T-cell (primary cell): ENCODE data around the gene NT5C3B. TPM values are rescaled to one million over a fixed set of nuclear protein-coding genes. Genes with fewer than 3 reads are reported as not detected.
A peak's percentile ranks its signal among the peaks of the same experiment; 100 is the strongest.

Source experiments
- ATAC-seq, 4 experiments: fragments of 200-7000 bp in 3 of 4; fragments of 150-1000 bp in 1 of 4; cut with Tn5 transposase; replicated peaks in 1 of 4; 1 replicate in 3 of 4; 2 replicates in 1 of 4; pipeline ENCODE4 v1.10.0; 2021; ENCODE audit warnings: moderate library complexity in 3 of 4, mild to moderate bottlenecking in 2 of 4, moderate number of reproducible peaks in 1 of 4
- CTCF ChIA-PET, 2 donors: fragments of 300-600 bp; sonication (Branson Sonifier 250); formaldehyde crosslinking; loops; one replicate each; lab custom pipeline; 2022; ENCODE audit warnings: antibody characterized with exemption in 2 of 2; lab: Charles Lee
- POLR2A ChIA-PET, 2 donors: fragments of 300-600 bp; sonication (Branson Sonifier 250); formaldehyde crosslinking; loops; one replicate each; lab custom pipeline; 2022; ENCODE audit warnings: antibody characterized with exemption in 2 of 2; lab: Charles Lee
- DNase-seq, 35 experiments: peaks; one replicate each; pipeline versions ENCODE4 v3.0.0 to v3.0.0-alpha.2; 2013 to 2023
- H3K27ac ChIP-seq: one replicate; pipeline ENCODE4 v1.5.1; 2013; ENCODE audit warnings: low read length
- H3K27me3 ChIP-seq, 2 experiments: replicated peaks in 1 of 2; 1 replicate in 1 of 2; 2 replicates in 1 of 2; pipeline versions ENCODE4 v1.6.1 to v1.7.0; 2013; ENCODE audit warnings: low read length in 1 of 2, mixed read lengths in 1 of 2; ENCODE audit not compliant: control insufficient read depth in 2 of 2, insufficient read depth in 2 of 2; ENCODE audit errors: extremely low read depth in 1 of 2
- H3K36me3 ChIP-seq, 2 donors: 1 replicate in 1 of 2; 2 replicates in 1 of 2; pipeline versions ENCODE4 v1.6.1 to v1.7.0; 2013; ENCODE audit warnings: low read length in 1 of 2; ENCODE audit not compliant: control insufficient read depth in 2 of 2, insufficient read depth in 1 of 2; ENCODE audit errors: extremely low read depth in 1 of 2
- H3K4me1 ChIP-seq, 2 experiments: 1 replicate in 1 of 2; 2 replicates in 1 of 2; pipeline versions ENCODE4 v1.6.1 to v1.7.0; 2013; ENCODE audit warnings: low read length in 2 of 2, mixed read lengths in 1 of 2; ENCODE audit not compliant: insufficient read depth in 2 of 2, control insufficient read depth in 1 of 2; ENCODE audit errors: extremely low read depth in 1 of 2
- H3K4me3 ChIP-seq, 2 donors: 1 replicate in 1 of 2; 2 replicates in 1 of 2; pipeline versions ENCODE4 v1.5.1 to v1.7.0; 2013; ENCODE audit warnings: mild to moderate bottlenecking in 2 of 2, low read length in 1 of 2, moderate library complexity in 1 of 2; ENCODE audit not compliant: control insufficient read depth in 1 of 2; ENCODE audit errors: extremely low read depth in 1 of 2
- H3K9me3 ChIP-seq: 2 replicates; pipeline ENCODE4 v1.7.0; 2013
- H3K27ac Mint-ChIP-seq, 2 donors: one replicate each; pipeline ENCODE4 v1.8.0; 2020 to 2021; ENCODE audit warnings: mild to moderate bottlenecking in 2 of 2, mixed read lengths in 2 of 2
- H3K27me3 Mint-ChIP-seq, 2 donors: one replicate each; pipeline ENCODE4 v1.8.0; 2021 to 2022; ENCODE audit warnings: mixed read lengths in 2 of 2
- H3K36me3 Mint-ChIP-seq: one replicate; pipeline ENCODE4 v1.8.0; 2021; ENCODE audit warnings: mixed read lengths
- H3K4me1 Mint-ChIP-seq, 3 donors: one replicate each; pipeline ENCODE4 v1.8.0; 2020 to 2022; ENCODE audit warnings: mixed read lengths in 3 of 3, mild to moderate bottlenecking in 1 of 3
- H3K4me3 Mint-ChIP-seq, 3 donors: one replicate each; pipeline ENCODE4 v1.8.0; 2020 to 2022; ENCODE audit warnings: mild to moderate bottlenecking in 3 of 3, mixed read lengths in 3 of 3, moderate library complexity in 3 of 3
- H3K9me3 Mint-ChIP-seq, 3 donors: one replicate each; pipeline ENCODE4 v1.8.0; 2020 to 2022; ENCODE audit warnings: mixed read lengths in 3 of 3
- WGBS: methylation state at CpG from one replicate; pipeline ENCODE4 v1.1.5; 2013; ENCODE audit warnings: missing lambda C conversion rate; ENCODE audit not compliant: insufficient coverage; 5-methylcytosine and 5-hydroxymethylcytosine counted together
- total RNA-seq, 35 experiments: library from RNA in 6 of 35; stranded (reverse) in 6 of 35; fragments of 120-200 nt in 1 of 35; gene quantifications; one replicate each; pipeline versions ENCODE4 v1.2.1 to v1.2.4 and lab custom pipeline; 2013 to 2026

The NT5C3B gene
- total RNA-seq, 5 donors from 2014 or later (not counting 1 experiment from before 2014, with no cell fraction given) = 25.4 to 43.0 (median 33.4) TPM

- Mint-ChIP-seq H3K4me1 (peaks cover 26 to 39% (median 26%) of the 10 kb centered on the region in 3 donors), H3K27ac (peak overlapping the region in 1 of 2 donors; percentile 43), H3K27me3 (peaks cover 4 to 38% of the 10 kb centered on the region in 2 donors), H3K9me3 (no peaks in the 10 kb centered on the region), H3K36me3 (no peaks in the 10 kb centered on the region), H3K4me3 (peak overlapping the region; percentile 70 to 75 (median 71))
- no CpG with 5 or more reads among the region's 4 CpGs for WGBS
- Histone ChIP-seq H3K4me1 (peaks cover 25 to 33% of the 10 kb centered on the region in 2 experiments), H3K9me3 (no peaks in the 10 kb centered on the region), H3K27ac (no peak overlapping the region), H3K27me3 (peaks cover 0 to 53% of the 10 kb centered on the region in 2 experiments), H3K36me3 (no peaks in the 10 kb centered on the region), H3K4me3 (peak overlapping the region; percentile 19 to 66)
- DNase-seq (no peak), ATAC-seq (no peak)
- ChIA-PET CTCF (interaction anchor here in 1 of 2 donors (0.8 kb wide), 1 partner anchor 25 kb away, joined by 6 read pairs; the partner anchor contains the start of genes FKBP10 and P3H4), POLR2A (no interaction called here)
Measured at GRCh38 chr17:41787021-41787418, 49.0 kb downstream of the NT5C3B start.

GRCh38 chr17:41786227-41787020 is 49.6 kb downstream of the NT5C3B start, which contains the start of gene JUP:
Gene JUP (minus strand): TSS chr17:41786711. CDS start chr17:41771854, 14,857 bp downstream.
- CTCF ChIA-PET = interaction anchor here in 1 of 2 donors (0.7 to 0.8 kb wide), 2 partner anchors 13 to 26 kb away, joined by 4 to 6 read pairs; partner anchors contain the start of genes FKBP10 and P3H4
- Mint-ChIP-seq H3K27ac (peak within 1 kb of the TSS in 1 of 2 donors; percentile 43), H3K4me1 (peaks cover 26 to 40% (median 26%) of the 10 kb centered on the region in 3 donors), H3K27me3 (peaks cover 4 to 41% of the 10 kb centered on the region in 2 donors), H3K9me3 (no peaks in the 10 kb centered on the region), H3K4me3 (peak within 1 kb of the TSS; percentile 70 to 75 (median 71)), H3K36me3 (no peaks in the 10 kb centered on the region)
- Histone ChIP-seq H3K4me3 (peak within 1 kb of the TSS; percentile 36 to 66), H3K27ac (no peak within 1 kb of the TSS), H3K27me3 (peaks cover 0 to 56% of the 10 kb centered on the region in 2 experiments), H3K4me1 (peaks cover 25 to 33% of the 10 kb centered on the region in 2 experiments), H3K36me3 (no peaks in the 10 kb centered on the region), H3K9me3 (no peaks in the 10 kb centered on the region)
- ATAC-seq (peak; percentile 88 to 95 (median 88)), DNase-seq (peak; percentile 75 to 92 (median 88))
- POLR2A ChIA-PET = no interaction called here
- 2% methylated on average over 70 of the region's 79 CpGs for WGBS

DNA sequence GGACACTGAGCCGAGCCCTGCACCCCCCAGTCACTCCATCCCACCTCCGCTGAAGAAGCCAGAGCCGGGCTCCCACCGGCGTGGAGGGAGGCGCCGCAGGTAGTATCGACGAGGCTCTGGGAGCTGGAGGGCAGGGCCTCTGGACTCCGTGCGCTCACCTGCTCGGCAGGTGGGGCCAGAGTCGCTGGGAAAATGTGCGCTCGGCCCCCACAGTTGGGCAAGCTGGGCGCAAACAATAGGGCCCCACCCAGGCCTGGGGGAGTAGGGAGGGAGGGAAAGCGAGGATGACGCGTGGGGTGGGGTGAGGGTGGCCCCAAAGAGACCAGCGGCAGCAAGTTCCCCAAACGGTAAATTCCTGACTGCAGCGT is 50.2 kb downstream of the NT5C3B start:
- CTCF ChIA-PET = interaction anchor here in 1 of 2 donors (0.7 kb wide), 1 partner anchor 13 kb away, joined by 4 read pairs; no protein-coding TSS in a partner anchor
- WGBS = 2% methylated on average over 22 of the region's 22 CpGs
- Histone ChIP-seq H3K9me3 (no peaks in the 10 kb centered on the region), H3K4me1 (peaks cover 25 to 33% of the 10 kb centered on the region in 2 experiments), H3K27ac (no peak overlapping the region), H3K4me3 (peak overlapping the region; percentile 36 to 66), H3K36me3 (no peaks in the 10 kb centered on the region), H3K27me3 (peaks cover 0 to 59% of the 10 kb centered on the region in 2 experiments)
- H3K27me3 Mint-ChIP-seq = peaks cover 4 to 41% of the 10 kb centered on the region in 2 donors
- H3K4me1 Mint-ChIP-seq = peaks cover 26 to 40% (median 26%) of the 10 kb centered on the region in 3 donors
- H3K36me3 Mint-ChIP-seq = no peaks in the 10 kb centered on the region
- DNase-seq (peak in 2 of 35 experiments; percentile 13 to 42), ATAC-seq (no peak)
- H3K9me3 Mint-ChIP-seq = no peaks in the 10 kb centered on the region
- H3K27ac Mint-ChIP-seq = no peak overlapping the region
- H3K4me3 Mint-ChIP-seq = peak overlapping the region; percentile 54 to 68 (median 61)
- POLR2A ChIA-PET = no interaction called here

DNA sequence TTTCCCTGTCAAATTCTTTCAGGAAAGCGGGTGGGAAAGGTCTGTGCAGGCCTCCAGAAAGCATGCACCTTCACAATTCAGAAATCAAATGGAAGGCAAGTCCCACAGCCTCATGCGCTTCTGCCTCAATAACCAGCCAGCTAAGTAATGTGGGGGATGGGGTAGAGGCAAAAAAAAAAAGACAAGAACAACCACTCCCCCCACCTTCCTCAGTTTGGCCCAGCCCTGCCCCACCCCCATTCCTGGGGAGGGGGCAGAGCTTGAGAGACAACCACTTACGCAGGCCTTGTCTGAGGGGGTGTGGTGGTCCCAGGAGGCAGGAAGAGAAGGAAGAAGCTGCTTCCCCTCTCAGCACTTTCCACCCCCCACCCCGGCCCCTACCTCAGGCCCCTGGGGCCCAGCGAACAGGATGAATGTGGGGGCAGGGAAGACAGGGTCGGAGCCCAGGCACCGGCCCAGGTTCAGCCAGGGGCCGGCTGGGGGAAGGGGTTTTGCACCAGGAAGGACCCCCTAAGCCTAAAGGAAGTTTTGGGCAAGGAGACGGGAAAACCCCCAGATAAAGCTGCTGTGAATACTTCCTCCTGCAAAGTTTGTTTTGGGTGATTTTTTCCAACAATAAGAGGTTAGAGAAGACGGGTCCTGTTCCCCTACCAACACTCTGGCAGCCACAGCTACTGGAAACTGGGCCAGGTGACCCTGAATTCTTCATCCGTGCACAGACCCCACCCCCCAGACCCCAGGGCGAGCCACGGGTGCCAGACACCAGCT is 50.8 kb downstream of the NT5C3B start:
- Histone ChIP-seq H3K4me1 (peaks cover 23 to 33% of the 10 kb centered on the region in 2 experiments), H3K36me3 (no peaks in the 10 kb centered on the region), H3K4me3 (peak overlapping the region in 1 of 2 donors; percentile 66), H3K27ac (no peak overlapping the region), H3K9me3 (no peaks in the 10 kb centered on the region), H3K27me3 (peaks cover 0 to 60% of the 10 kb centered on the region in 2 experiments)
- H3K36me3 Mint-ChIP-seq = no peaks in the 10 kb centered on the region
- CTCF ChIA-PET = interaction anchor here in 1 of 2 donors (0.7 kb wide), 1 partner anchor 14 kb away, joined by 4 read pairs; no protein-coding TSS in a partner anchor
- H3K9me3 Mint-ChIP-seq = no peaks in the 10 kb centered on the region
- ATAC-seq (no peak), DNase-seq (no peak)
- POLR2A ChIA-PET = no interaction called here
- peak overlapping the region; percentile 54 to 68 (median 61) for H3K4me3 Mint-ChIP-seq
- WGBS = 11% methylated on average over 6 of the region's 13 CpGs
- no peak overlapping the region for H3K27ac Mint-ChIP-seq
- peaks cover 4 to 44% of the 10 kb centered on the region in 2 donors for H3K27me3 Mint-ChIP-seq
- H3K4me1 Mint-ChIP-seq = peaks cover 22 to 36% (median 26%) of the 10 kb centered on the region in 3 donors

DNA sequence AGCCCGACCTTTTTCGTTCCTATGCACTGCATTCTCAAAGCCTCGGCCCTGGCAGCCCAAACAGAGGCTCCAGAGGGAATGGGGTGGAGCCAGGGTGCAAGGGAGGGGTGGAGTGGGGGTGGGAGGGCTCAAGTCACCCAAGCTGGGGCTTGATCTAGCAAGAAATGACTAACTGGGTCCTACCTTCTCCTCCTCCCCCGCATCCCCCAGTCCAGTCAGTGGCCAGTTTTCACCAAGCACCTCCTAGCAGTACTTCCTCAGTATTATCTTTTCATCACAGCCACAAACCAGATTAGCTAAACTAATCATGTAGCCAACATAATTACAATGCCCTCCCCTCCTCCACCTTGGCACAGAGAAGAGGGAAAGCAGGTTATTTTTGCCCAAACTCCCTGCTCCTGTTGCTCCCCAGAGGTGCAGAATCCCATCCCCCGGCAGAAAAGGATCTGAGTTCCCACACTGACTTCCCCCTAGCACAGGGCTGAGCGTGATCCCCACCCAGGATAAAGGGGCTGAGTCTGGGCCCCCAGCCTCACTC is 51.8 kb downstream of the NT5C3B start:
- no peaks in the 10 kb centered on the region for H3K9me3 Mint-ChIP-seq
- Histone ChIP-seq H3K4me3 (no peak overlapping the region), H3K27me3 (peaks cover 0 to 68% of the 10 kb centered on the region in 2 experiments), H3K4me1 (peaks cover 23 to 33% of the 10 kb centered on the region in 2 experiments), H3K27ac (no peak overlapping the region), H3K9me3 (no peaks in the 10 kb centered on the region), H3K36me3 (no peaks in the 10 kb centered on the region)
- H3K4me1 Mint-ChIP-seq = peaks cover 22 to 36% (median 26%) of the 10 kb centered on the region in 3 donors
- ChIA-PET POLR2A (no interaction called here), CTCF (interaction anchor here in 1 of 2 donors (0.7 kb wide), 1 partner anchor 1725 kb away, joined by 3 read pairs; no protein-coding TSS in a partner anchor)
- no peak overlapping the region for H3K27ac Mint-ChIP-seq
- H3K36me3 Mint-ChIP-seq = no peaks in the 10 kb centered on the region
- H3K27me3 Mint-ChIP-seq = peaks cover 4 to 44% of the 10 kb centered on the region in 2 donors
- H3K4me3 Mint-ChIP-seq = peak overlapping the region in 1 of 3 donors; percentile 68
- DNase-seq (no peak), ATAC-seq (no peak)
- 67% methylated on average over 1 of the region's 6 CpGs for WGBS
